ENCODE data around the gene ADAMTSL1.
A peak's percentile ranks its signal among the peaks of the same experiment; 100 is the strongest.

The ADAMTSL1 gene

GRCh38 chr9:18473652-18474279 lies at the start of gene ADAMTSL1:
Gene ADAMTSL1 (plus strand): TSS chr9:18474153. CDS start chr9:18474233, 80 bp downstream.
- DNase-seq, result no peak

GRCh38 chr9:18427691-18428090 lies 46.3 kb upstream of the ADAMTSL1 start:
- no peak for DNase-seq

GRCh38 chr9:18428661-18429060 lies 45.3 kb upstream of the ADAMTSL1 start:
- no peak for DNase-seq

GRCh38 chr9:18429070-18429469 lies 44.9 kb upstream of the ADAMTSL1 start:
- peak in 1 of 3 donors; percentile 3 for DNase-seq

- no peak for DNase-seq
Measured at GRCh38 chr9:18433620-18434019, 40.3 kb upstream of the ADAMTSL1 start.

GRCh38 chr9:18437315-18438201 lies 36.4 kb upstream of the ADAMTSL1 start:
- no peak for DNase-seq

GRCh38 chr9:18438300-18438925 lies 35.5 kb upstream of the ADAMTSL1 start:
- no peak for DNase-seq

- DNase-seq, result no peak
Measured at GRCh38 chr9:18438951-18439350, 35.0 kb upstream of the ADAMTSL1 start.

- DNase-seq, result peak in 1 of 3 donors; percentile 5
Measured at GRCh38 chr9:18441261-18441660, 32.7 kb upstream of the ADAMTSL1 start.

- peak; percentile 58 to 79 (median 67) for DNase-seq
Measured at GRCh38 chr9:18442629-18443491, 31.1 kb upstream of the ADAMTSL1 start.

GRCh38 chr9:18447131-18447530 lies 26.8 kb upstream of the ADAMTSL1 start:
- DNase-seq, result no peak

- no peak for DNase-seq
Measured at GRCh38 chr9:18447541-18447940, 26.4 kb upstream of the ADAMTSL1 start.

- no peak for DNase-seq
Measured at GRCh38 chr9:18448101-18448500, 25.9 kb upstream of the ADAMTSL1 start.

GRCh38 chr9:18451406-18451805 lies 22.5 kb upstream of the ADAMTSL1 start:
- DNase-seq, result no peak

- DNase-seq, result no peak
Measured at GRCh38 chr9:18452276-18452675, 21.7 kb upstream of the ADAMTSL1 start.

GRCh38 chr9:18456624-18457237 lies 17.2 kb upstream of the ADAMTSL1 start:
- no peak for DNase-seq

GRCh38 chr9:18457510-18457909 lies 16.4 kb upstream of the ADAMTSL1 start:
- no peak for DNase-seq

- DNase-seq, result no peak
Measured at GRCh38 chr9:18459962-18460584, 13.9 kb upstream of the ADAMTSL1 start.

GRCh38 chr9:18461496-18461895 lies 12.5 kb upstream of the ADAMTSL1 start:
- DNase-seq, result no peak

- DNase-seq, result no peak
Measured at GRCh38 chr9:18463991-18464390, 10.0 kb upstream of the ADAMTSL1 start.

- DNase-seq, result no peak
Measured at GRCh38 chr9:18466101-18466500, 7.9 kb upstream of the ADAMTSL1 start.

- no peak for DNase-seq
Measured at GRCh38 chr9:18467696-18468095, 6.3 kb upstream of the ADAMTSL1 start.

Measured in suppressor macrophage treated with lipopolysaccharide for 1 hour (primary cell).